Activated CD4-positive, alpha-beta T cell treated with anti-CD3 and anti-CD28 coated beads, Interleukin-2, amount 50 U/mL, for 24 hours (primary cell): ENCODE data around the gene FADS3.

Experiments used
- DNase-seq, 2 donors: peaks; one replicate each; pipeline ENCODE4 v3.0.0-alpha.2; 2020; ENCODE audit warnings: low read depth in 1 of 2, low spot score in 1 of 2

FADS3 gene

GRCh38 chr11:61913699-61914395 is 22.5 kb upstream of the FADS3 start:
- DNase-seq: no peak

- no peak for DNase-seq
Observed at GRCh38 chr11:61912991-61913698, 21.8 kb upstream of the FADS3 start.

GRCh38 chr11:61912530-61912898 is 21.2 kb upstream of the FADS3 start:
- no peak for DNase-seq

DNA sequence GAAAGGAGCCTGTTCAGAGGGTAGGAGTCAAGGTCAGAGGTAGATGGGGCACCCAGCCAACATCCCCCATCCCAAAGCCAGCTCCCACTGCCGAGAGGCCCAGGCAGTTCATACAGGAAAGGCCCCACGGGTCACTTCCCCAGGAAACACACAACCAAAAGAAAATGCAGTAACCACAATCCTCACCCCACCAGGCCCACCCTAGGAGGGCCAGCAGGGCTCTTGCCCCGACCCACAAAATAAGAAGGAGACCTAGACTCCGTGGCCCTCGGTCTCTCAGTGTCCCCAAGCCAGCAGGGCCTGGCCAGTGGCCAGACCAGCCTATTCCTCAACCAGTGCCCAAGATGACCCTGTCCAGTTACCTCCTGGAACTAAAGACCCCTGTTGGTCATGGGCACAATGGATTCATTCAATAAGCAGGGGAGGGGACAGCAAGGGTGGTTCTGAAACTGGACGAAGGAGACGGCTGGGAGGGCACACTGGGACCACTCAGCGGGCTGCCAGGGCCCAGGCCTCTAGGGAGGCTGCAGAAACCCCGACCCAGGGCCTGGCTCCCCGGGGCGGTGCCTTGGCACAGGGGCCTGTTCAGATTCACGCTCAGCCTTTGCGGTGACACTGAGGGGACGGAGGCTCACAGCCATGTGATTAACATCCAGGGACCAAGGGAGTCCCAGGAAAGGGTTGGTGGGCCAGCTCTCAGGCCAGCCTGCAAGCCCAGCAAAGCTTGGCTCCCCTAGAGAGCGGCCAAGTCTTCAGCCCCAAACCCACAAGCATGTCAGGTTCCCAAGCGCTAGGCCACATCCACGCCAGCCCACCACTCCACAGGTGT is 20.6 kb upstream of the FADS3 start:
- DNase-seq: no peak

- DNase-seq: no peak
Observed at GRCh38 chr11:61911128-61911700, 19.9 kb upstream of the FADS3 start.

DNA sequence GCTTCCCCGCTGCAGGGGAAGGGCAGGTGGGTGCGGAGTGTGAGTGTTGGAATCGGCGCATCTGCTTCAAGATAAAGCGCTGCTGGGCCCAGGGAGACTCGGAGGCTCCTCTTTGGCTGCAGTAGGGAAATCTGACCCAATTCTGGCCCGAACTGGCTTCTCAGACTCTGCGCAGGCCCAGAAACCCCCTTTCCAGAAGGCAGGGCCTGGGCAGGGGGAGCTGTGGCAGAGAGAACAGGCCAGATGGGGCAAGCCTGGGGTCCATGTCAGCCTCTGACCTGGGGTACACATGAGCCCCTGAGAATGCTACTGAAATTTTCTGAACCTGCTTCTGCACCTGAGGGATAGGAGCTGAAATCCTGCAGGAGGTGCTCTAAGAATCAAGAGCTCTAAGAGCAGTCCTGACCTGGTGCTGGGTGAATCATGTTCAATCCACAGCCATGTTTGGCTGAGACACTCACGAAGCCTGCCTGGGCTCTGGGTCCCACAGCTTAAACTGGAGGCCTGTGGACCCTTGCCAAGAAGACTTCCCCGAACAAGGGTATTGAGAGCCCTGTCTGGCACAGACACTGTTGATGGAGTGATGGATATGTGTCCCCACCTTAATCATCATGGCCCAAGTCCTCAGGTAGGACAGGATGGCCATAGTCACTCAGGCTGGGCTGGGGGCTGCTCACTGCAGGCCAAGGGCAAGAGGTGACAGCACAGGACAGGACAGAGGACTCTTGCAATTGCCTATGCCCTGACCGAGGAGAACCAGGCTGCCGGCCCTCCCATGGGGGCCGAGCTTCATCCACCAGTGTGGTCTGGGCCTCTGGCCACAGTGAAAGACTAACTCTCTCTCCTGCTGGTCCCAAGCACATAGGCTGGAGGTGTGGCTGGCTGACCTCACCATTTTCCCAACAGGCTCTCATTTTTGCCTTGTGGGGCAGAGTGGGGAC is 19.1 kb upstream of the FADS3 start:
- no peak for DNase-seq

DNA sequence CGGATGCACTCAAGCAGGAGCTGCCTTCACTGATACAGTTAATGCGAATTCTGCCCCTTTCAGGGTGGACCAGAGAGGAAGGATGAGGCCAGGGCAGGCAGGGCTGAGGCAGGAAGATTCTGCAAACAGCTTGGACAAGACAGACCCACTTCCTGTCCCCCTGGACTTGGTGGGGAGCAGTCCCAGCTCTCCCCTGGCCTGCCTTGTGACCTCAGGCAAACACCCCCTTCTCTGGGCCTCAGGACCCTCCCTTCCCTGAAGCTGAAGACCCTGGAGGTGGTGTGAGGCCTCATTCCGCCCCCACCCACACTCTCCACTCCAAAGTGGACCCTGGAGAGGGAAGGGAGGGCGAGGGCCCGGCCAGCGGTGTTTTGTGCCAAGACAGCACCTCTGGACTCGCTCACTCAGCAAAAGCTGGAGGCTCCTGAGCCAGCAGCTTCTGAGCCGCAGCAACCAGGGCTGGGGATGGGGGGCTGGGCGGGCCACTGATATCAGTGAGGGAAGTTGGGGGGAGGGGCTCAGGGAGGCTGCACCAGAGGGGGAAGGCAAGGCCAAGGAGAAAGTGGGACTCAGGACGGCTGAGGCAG is 17.5 kb upstream of the FADS3 start:
- no peak for DNase-seq

GRCh38 chr11:61907871-61908729 is 16.8 kb upstream of the FADS3 start:
- no peak for DNase-seq

DNA sequence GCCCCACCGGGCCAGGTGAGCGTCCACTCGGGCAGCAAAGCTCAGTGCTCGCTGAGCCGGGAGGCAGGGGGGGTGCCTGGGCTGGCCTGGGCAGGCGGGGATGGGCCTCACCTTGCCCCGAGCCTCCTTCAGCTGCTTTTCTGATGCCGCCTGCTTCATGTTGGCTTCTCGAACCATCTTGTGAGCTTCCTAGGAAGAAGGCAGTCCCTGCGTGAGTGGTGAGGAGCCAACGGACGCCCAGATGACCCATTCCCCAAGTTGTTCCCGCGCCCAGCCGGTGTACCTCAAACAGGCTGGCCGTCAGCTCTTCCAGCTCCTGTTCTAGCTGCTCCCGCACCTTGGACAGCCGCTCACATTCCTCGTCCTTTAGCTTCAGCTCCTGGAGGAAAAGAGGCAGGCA is 15.9 kb upstream of the FADS3 start:
- no peak for DNase-seq

GRCh38 chr11:61906522-61906909 is 15.2 kb upstream of the FADS3 start:
- no peak for DNase-seq

DNA sequence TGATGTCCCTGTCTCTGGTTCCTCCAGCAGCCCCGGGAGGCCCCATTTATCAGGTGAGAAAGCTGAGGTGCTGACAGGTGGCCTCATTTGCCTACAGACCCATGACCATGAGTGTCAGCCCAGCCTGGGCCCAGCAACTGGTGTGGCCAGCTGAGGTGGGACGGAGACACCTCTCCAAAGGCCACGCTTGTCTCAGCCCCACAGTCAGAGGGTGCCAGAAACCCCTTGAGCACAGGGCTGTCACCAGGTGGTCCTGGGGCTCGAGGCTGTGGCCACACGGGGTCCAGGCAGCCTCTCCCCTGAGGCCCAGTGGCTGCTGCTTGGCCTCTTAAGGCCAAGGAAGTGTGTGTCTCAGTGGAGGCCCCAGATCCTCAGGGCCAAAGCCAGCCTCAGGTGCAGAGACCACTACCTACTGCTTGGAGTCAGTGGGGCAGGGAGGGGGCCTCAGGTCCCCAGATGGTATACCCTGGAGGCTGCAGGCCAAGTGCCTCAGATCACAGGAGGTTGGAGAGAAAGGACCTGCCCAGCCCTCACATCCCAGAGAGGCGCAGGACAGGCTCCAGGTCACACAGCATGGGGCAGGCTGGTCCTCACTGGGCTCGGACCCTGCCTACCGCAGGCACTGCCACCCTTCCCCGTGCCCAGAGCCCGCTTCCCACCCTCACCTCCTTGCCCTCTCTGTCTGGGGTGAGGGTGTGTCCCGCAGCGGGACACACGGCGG is 14.6 kb upstream of the FADS3 start:
- DNase-seq: no peak

DNA sequence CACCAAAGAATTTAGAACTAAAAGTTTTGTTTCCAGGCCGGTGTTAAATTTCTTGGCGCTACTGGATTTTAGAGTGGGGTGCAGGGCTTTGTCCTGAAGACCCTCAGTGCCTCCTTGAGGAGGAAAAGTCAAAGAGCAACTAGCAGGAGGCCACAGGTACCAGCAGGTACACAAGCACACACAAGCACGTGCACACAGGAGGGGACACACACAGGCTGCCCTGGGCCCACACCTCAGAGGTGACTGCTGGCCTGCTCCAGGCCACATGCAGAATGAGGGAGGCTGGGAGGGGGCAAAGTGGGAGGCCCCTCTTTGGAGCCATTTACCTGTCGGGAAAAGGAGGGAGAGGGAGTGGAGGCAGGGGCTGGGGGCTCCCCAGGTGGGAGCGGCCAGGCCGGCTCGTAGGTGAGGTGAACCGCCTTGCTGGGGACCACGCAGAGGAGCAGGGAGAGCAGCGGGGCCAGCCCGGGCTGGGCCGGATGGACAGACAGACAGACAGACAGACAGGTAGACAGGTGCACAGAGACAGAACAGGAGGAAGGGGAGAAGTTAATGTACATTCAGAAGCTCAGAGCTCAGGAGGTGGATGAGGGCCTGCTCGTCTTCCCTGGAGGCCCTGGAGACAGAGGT is 13.8 kb upstream of the FADS3 start:
- DNase-seq: no peak

DNA sequence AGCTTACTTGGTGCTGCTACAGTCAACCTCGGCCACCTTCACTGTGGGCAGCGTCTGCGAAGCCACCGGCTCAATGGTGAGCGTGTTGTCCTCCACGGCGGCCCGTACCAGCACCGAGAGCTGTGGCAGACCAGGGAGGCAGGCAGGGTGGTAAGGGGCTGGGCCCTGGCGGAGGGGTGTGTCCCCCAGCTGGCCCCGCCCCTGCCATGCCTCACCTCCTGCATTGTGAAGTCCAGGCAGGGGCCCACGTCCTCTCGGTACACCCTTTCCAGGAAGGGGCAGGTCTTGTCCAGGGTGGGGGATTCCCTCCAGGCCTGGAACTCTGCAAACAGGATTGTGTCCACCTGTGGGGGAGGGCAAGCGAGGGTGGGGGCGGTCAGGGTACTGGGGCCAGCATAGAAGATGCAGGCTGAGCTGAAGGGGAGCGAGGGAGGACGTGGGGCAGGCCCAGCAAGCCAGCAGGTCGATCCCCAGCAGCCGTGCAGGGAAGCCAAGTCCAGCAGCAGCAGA is 13.2 kb upstream of the FADS3 start:
- DNase-seq: no peak

DNA sequence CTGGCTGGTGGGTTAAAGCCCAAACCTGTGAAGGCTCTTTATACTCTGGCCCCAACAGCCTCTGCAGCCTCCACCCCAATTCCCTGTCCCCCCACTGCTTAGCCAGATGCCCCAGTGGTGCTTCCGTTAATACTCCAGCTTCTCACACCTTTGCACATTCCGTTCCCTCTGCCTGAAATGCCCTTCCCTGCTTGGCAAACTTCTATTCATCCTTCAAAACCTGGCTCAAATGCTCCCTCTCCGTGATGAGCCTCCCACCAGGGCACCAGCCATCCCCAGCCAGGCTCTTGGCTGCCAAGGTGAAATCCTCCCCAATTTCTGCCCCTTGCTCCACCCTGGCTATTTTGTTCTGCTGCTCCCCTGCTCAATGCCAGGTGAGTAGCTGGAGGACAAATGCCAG is 12.5 kb upstream of the FADS3 start:
- no peak for DNase-seq

DNA sequence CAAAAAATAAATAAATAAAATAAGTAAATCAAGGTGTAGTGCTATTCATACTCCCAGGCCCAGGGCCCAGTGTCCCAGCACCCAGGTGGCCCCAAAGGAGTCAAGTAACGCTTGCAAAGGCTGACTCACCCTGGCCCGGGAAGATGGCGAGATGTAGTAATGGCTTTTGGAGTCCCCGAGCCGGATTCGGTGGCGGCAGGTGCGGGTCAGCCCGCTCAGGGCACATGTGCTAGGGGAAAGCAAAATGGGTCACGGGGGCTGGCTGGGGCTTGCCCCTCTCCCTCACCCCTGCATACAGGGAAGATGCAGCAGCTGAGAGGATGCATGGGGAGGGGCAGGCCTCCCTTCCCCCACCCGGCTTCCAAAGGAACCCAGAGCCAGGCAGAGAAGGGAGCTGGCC is 11.0 kb upstream of the FADS3 start:
- DNase-seq: no peak

- no peak for DNase-seq
Observed at GRCh38 chr11:61901397-61901796, 10.1 kb upstream of the FADS3 start.

- DNase-seq: no peak
Observed at GRCh38 chr11:61900251-61900650, 8.9 kb upstream of the FADS3 start.
